Esophagus muscularis mucosa (tissue), 4 donors: Measurements from ENCODE around the gene NKAIN4. TPM values are rescaled to one million over a fixed set of nuclear protein-coding genes. Genes with fewer than 3 reads are reported as not detected.

Experiments
- DNase-seq: peaks from one replicate; pipeline ENCODE4 v3.0.0-alpha.2; 2017; ENCODE audit errors: extremely low spot score
- H3K27ac ChIP-seq, 4 donors: fragments of 200-600 bp; sonication (generic); replicated peaks in 1 of 4; 1 replicate in 3 of 4; 2 replicates in 1 of 4; pipeline ENCODE4 v1.5.1; 2016 to 2019; ENCODE audit warnings: mild to moderate bottlenecking in 1 of 4
- H3K27me3 ChIP-seq, 4 donors: fragments of 200-600 bp; sonication (generic); one replicate each; pipeline versions ENCODE4 v1.5.1 to v1.6.0; 2016 to 2019
- H3K36me3 ChIP-seq, 4 donors: fragments of 200-600 bp; sonication (generic); one replicate each; pipeline ENCODE4 v1.5.1; 2016 to 2019
- H3K4me1 ChIP-seq, 4 donors: fragments of 200-600 bp; sonication (generic); one replicate each; pipeline ENCODE4 v1.5.1; 2016 to 2019
- H3K4me3 ChIP-seq, 4 donors: fragments of 200-600 bp; sonication (generic); 1 replicate in 2 of 4; 2 replicates in 2 of 4; pipeline ENCODE4 v1.5.1; 2016 to 2019; ENCODE audit warnings: mild to moderate bottlenecking in 4 of 4, moderate library complexity in 1 of 4
- H3K9me3 ChIP-seq, 4 donors: fragments of 200-600 bp; sonication (generic); 1 replicate in 3 of 4; 2 replicates in 1 of 4; pipeline ENCODE4 v1.5.1; 2016 to 2019
- CTCF ChIP-seq, 3 experiments: fragments of 200-600 bp in 2 of 3; fragments of 450-650 bp in 1 of 3; sonication (generic) in 2 of 3; IDR thresholded peaks; one replicate each; pipeline ENCODE4 v1.5.1; 2017 to 2019; ENCODE audit warnings: antibody characterized with exemption in 3 of 3, mild to moderate bottlenecking in 2 of 3, moderate library complexity in 1 of 3
- EP300 ChIP-seq: sonication (generic); formaldehyde crosslinking; IDR thresholded peaks from one replicate; pipeline ENCODE4 v1.6.1; 2017; ENCODE audit warnings: antibody characterized with exemption
- POLR2A ChIP-seq: fragments of 450-650 bp; IDR thresholded peaks from one replicate; pipeline ENCODE4 v1.6.1; 2017; ENCODE audit warnings: antibody characterized with exemption, moderate library complexity, mild to moderate bottlenecking, low read depth
- POLR2AphosphoS5 ChIP-seq, 2 donors: sonication (generic); formaldehyde crosslinking; IDR thresholded peaks; one replicate each; pipeline ENCODE4 v1.6.1; 2017; ENCODE audit warnings: antibody characterized with exemption in 2 of 2
- WGBS: methylation state at CpG from one replicate; pipeline ENCODE4 v1.1.5; 2018; 5-methylcytosine and 5-hydroxymethylcytosine counted together
- intact Hi-C: fragments of 100-400 bp; cut with DNase I; formaldehyde crosslinking; loops from one replicate; pipeline ENCODE4 v1.15.1; 2023
- total RNA-seq, 4 donors: library from RNA; depleted of rRNA; stranded (reverse); fragments of >200 nt; gene quantifications; one replicate each; pipeline versions ENCODE4 v1.1.0 to v1.2.1, GENCODE V29; 2016

The NKAIN4 gene
- total RNA-seq, 4 donors from 2014 or later, result 0.17 to 0.45 TPM; not detected in 2

GRCh38 chr20:63208346-63208909 lies 45.8 kb downstream of the NKAIN4 start:
- peaks cover 42 to 100% (median 86%) of the 10 kb centered on the region in 4 donors for H3K36me3 ChIP-seq
- H3K4me3 ChIP-seq, result no peak overlapping the region
- intact Hi-C loops, result no loop called here
- H3K4me1 ChIP-seq, result peaks cover 21 to 83% (median 71%) of the 10 kb centered on the region in 4 donors
- DNase-seq, result no peak
- no peaks in the 10 kb centered on the region for H3K27me3 ChIP-seq
- no peaks in the 10 kb centered on the region for H3K9me3 ChIP-seq
- no peak for TF ChIP-seq CTCF (IDR thresholded peaks at IDR 0.05)
- 87% methylated on average over 6 of the region's 6 CpGs for WGBS
- peak overlapping the region in 1 of 4 donors; percentile 26 for H3K27ac ChIP-seq

GRCh38 chr20:63206878-63207277 lies 47.4 kb downstream of the NKAIN4 start:
- Histone ChIP-seq H3K27ac (peak overlapping the region; percentile 52 to 68 (median 54)), H3K27me3 (no peaks in the 10 kb centered on the region), H3K4me3 (no peak overlapping the region), H3K9me3 (no peaks in the 10 kb centered on the region), H3K36me3 (peaks cover 40 to 100% (median 86%) of the 10 kb centered on the region in 4 donors), H3K4me1 (peaks cover 8 to 67% (median 55%) of the 10 kb centered on the region in 4 donors)
- DNase-seq, result no peak
- peak; percentile 37 to 38 for TF ChIP-seq POLR2AphosphoS5 (IDR thresholded peaks at IDR 0.05)
- no peak for TF ChIP-seq CTCF (IDR thresholded peaks at IDR 0.05)
- intact Hi-C loops, result no loop called here
- WGBS, result 69% methylated on average over 7 of the region's 11 CpGs

DNA sequence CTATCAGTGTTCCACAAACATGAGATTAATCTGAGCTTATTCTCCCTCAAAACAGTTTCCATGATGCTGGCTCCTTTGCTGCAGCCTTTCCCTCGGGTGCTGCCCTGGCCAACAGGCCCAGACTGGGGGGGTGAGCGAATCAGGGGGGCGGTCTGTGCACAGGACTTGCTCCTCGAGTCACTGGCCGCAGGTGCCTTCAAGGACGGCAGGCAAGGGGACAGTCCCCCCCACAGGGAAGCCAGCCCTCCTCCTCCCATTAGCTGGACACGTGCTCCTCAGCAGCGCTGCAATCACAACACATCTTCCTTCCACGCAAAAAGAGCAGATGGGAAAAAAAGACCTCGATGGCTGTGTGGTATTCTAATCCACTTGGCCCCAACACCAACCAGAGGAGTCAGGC lies 48.4 kb downstream of the NKAIN4 start:
- Histone ChIP-seq H3K9me3 (no peaks in the 10 kb centered on the region), H3K36me3 (peaks cover 42 to 100% (median 86%) of the 10 kb centered on the region in 4 donors), H3K4me3 (no peak overlapping the region), H3K27me3 (no peaks in the 10 kb centered on the region), H3K27ac (peak overlapping the region in 1 of 4 donors; percentile 68), H3K4me1 (peaks cover 8 to 65% (median 47%) of the 10 kb centered on the region in 4 donors)
- DNase-seq, result no peak
- no peak for TF ChIP-seq CTCF (IDR thresholded peaks at IDR 0.05)
- no peak for TF ChIP-seq POLR2A
- no peak for TF ChIP-seq POLR2AphosphoS5 (IDR thresholded peaks at IDR 0.05)
- TF ChIP-seq EP300, result no peak
- WGBS, result 78% methylated on average over 9 of the region's 10 CpGs
- intact Hi-C loops, result no loop called here

DNA sequence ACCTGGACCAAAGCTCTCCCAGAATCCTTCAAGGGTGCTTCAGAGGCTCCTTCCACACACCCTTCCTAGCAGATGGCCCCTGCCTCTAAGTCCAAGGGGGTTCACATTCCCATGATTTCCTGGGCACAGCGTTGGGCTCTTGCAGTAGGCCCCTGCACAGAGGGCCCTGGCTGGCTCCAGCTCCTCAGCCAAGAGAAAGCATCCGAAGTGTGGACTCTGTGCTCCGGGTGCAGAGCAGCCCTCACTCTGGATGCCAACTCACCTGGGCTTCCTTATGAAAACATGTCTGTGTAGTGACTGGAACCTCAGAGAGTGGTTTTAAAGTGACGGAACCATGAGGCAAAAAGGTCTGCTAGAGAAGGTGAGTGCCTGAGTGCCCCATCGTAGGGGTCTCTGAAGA lies 49.9 kb downstream of the NKAIN4 start:
- H3K27me3 ChIP-seq, result no peaks in the 10 kb centered on the region
- no peak for DNase-seq
- no peak overlapping the region for H3K27ac ChIP-seq
- intact Hi-C loops, result no loop called here
- H3K4me1 ChIP-seq, result peaks cover 4 to 65% (median 40%) of the 10 kb centered on the region in 4 donors
- H3K9me3 ChIP-seq, result no peaks in the 10 kb centered on the region
- H3K4me3 ChIP-seq, result no peak overlapping the region
- WGBS, result 97% methylated on average over 3 of the region's 5 CpGs
- TF ChIP-seq CTCF (IDR thresholded peaks at IDR 0.05) (no peak), POLR2A (no peak), EP300 (no peak), POLR2AphosphoS5 (IDR thresholded peaks at IDR 0.05) (no peak)
- peaks cover 38 to 100% (median 85%) of the 10 kb centered on the region in 4 donors for H3K36me3 ChIP-seq
